ENCODE results near the gene MYL9.

The MYL9 gene

GRCh38 chr20:36526521-36527011 is 14.8 kb upstream of the MYL9 start:
- DNase-seq: no peak

GRCh38 chr20:36527331-36528125 is 13.8 kb upstream of the MYL9 start:
- DNase-seq: no peak

- no peak for DNase-seq
Measured at GRCh38 chr20:36528176-36528874, 13.0 kb upstream of the MYL9 start.

- DNase-seq: no peak
Measured at GRCh38 chr20:36528875-36529417, 12.4 kb upstream of the MYL9 start.

- no peak for DNase-seq
Measured at GRCh38 chr20:36532388-36532787, 8.9 kb upstream of the MYL9 start.

- DNase-seq: no peak
Measured at GRCh38 chr20:36532822-36533221, 8.5 kb upstream of the MYL9 start.

GRCh38 chr20:36538026-36538722 is 3.1 kb upstream of the MYL9 start:
- DNase-seq: no peak

GRCh38 chr20:36540551-36541211 is 638 bp upstream of the MYL9 start:
- no peak for DNase-seq

GRCh38 chr20:36541768-36542488 is 609 bp downstream of the MYL9 start:
- no peak for DNase-seq

- no peak for DNase-seq
Measured at GRCh38 chr20:36542516-36543183, 1.3 kb downstream of the MYL9 start.

GRCh38 chr20:36543184-36544133 is 2.1 kb downstream of the MYL9 start:
- no peak for DNase-seq

GRCh38 chr20:36544134-36545018 is 3.1 kb downstream of the MYL9 start:
- no peak for DNase-seq

GRCh38 chr20:36546111-36546736 is 4.9 kb downstream of the MYL9 start:
- DNase-seq: no peak

- no peak for DNase-seq
Measured at GRCh38 chr20:36547186-36548005, 6.1 kb downstream of the MYL9 start.

GRCh38 chr20:36548006-36548315 is 6.6 kb downstream of the MYL9 start:
- DNase-seq: no peak

GRCh38 chr20:36548704-36549627 is 7.6 kb downstream of the MYL9 start:
- no peak for DNase-seq

GRCh38 chr20:36549628-36549941 is 8.3 kb downstream of the MYL9 start:
- DNase-seq: no peak

Data from KG1 (cell line).